Nephron progenitor cell (in vitro differentiated cells): ENCODE data around the gene RPTOR.

Experiments
- DNase-seq: peaks from one replicate; pipeline ENCODE4 v3.0.0; 2021
- H3K27ac Mint-ChIP-seq: 2 replicates; pipeline ENCODE4 v1.8.0; 2021; ENCODE audit warnings: mild to moderate bottlenecking, moderate library complexity, mixed read lengths
- H3K27me3 Mint-ChIP-seq: 2 replicates; pipeline ENCODE4 v1.8.0; 2021; ENCODE audit warnings: mild to moderate bottlenecking, low read depth, mixed read lengths; ENCODE audit not compliant: poor library complexity
- H3K36me3 Mint-ChIP-seq: 2 replicates; pipeline ENCODE4 v1.8.0; 2021; ENCODE audit warnings: low read depth, mixed read lengths
- H3K4me1 Mint-ChIP-seq: 2 replicates; pipeline ENCODE4 v1.8.0; 2021; ENCODE audit warnings: mixed read lengths
- H3K4me3 Mint-ChIP-seq: 2 replicates; pipeline ENCODE4 v1.8.0; 2021; ENCODE audit warnings: mild to moderate bottlenecking, moderate library complexity, mixed read lengths
- H3K9me3 Mint-ChIP-seq: 2 replicates; pipeline ENCODE4 v1.8.0; 2021; ENCODE audit warnings: mild to moderate bottlenecking, moderate library complexity, mixed read lengths
- CTCF ChIP-seq: fragments of 200-600 bp; sonication (generic); IDR thresholded peaks from 2 replicates; pipeline ENCODE4 v1.5.0; 2021; ENCODE audit warnings: antibody characterized with exemption

The RPTOR gene

GRCh38 chr17:80989586-80989913 is 444.9 kb downstream of the RPTOR start:
- peaks cover 30% of the 10 kb centered on the region for H3K4me1 Mint-ChIP-seq
- no peak for TF ChIP-seq CTCF
- no peak for DNase-seq
- H3K27ac Mint-ChIP-seq: no peak overlapping the region
- no peaks in the 10 kb centered on the region for H3K36me3 Mint-ChIP-seq
- peaks cover 44% of the 10 kb centered on the region for H3K27me3 Mint-ChIP-seq
- H3K4me3 Mint-ChIP-seq: no peak overlapping the region
- no peaks in the 10 kb centered on the region for H3K9me3 Mint-ChIP-seq

- H3K27ac Mint-ChIP-seq: no peak overlapping the region
- no peaks in the 10 kb centered on the region for H3K9me3 Mint-ChIP-seq
- peaks cover 39% of the 10 kb centered on the region for H3K27me3 Mint-ChIP-seq
- H3K4me3 Mint-ChIP-seq: peak overlapping the region; percentile 82
- TF ChIP-seq CTCF: no peak
- no peaks in the 10 kb centered on the region for H3K36me3 Mint-ChIP-seq
- no peak for DNase-seq
- peaks cover 25% of the 10 kb centered on the region for H3K4me1 Mint-ChIP-seq
These were observed 446.4 kb downstream of the RPTOR start for GRCh38 chr17:80990921-80991644.

GRCh38 chr17:80991645-80992076 is 447.0 kb downstream of the RPTOR start, which contains the start of gene CHMP6:
CHMP6 (plus strand) TSS chr17:80991841; CDS start chr17:80991919, 78 bp downstream.
- Mint-ChIP-seq H3K36me3 (no peaks in the 10 kb centered on the region), H3K27ac (no peak within 1 kb of the TSS), H3K27me3 (peaks cover 39% of the 10 kb centered on the region), H3K9me3 (no peaks in the 10 kb centered on the region), H3K4me3 (peak within 1 kb of the TSS; percentile 83), H3K4me1 (peaks cover 25% of the 10 kb centered on the region)
- no peak for TF ChIP-seq CTCF
- peak; percentile 73 for DNase-seq

GRCh38 chr17:80992077-80992947 is 447.7 kb downstream of the RPTOR start:
- Mint-ChIP-seq H3K4me1 (peaks cover 23% of the 10 kb centered on the region), H3K4me3 (peak overlapping the region; percentile 83), H3K27ac (no peak overlapping the region), H3K9me3 (no peaks in the 10 kb centered on the region), H3K27me3 (peaks cover 39% of the 10 kb centered on the region), H3K36me3 (no peaks in the 10 kb centered on the region)
- no peak for TF ChIP-seq CTCF
- peak; percentile 58 for DNase-seq

- no peak overlapping the region for H3K27ac Mint-ChIP-seq
- no peak for TF ChIP-seq CTCF
These were observed 448.4 kb downstream of the RPTOR start for GRCh38 chr17:80992948-80993624.

More at GRCh38 chr17:80992948-80993624, 448.4 kb downstream of the RPTOR start:
- peak overlapping the region; percentile 83 for H3K4me3 Mint-ChIP-seq
- H3K4me1 Mint-ChIP-seq: peaks cover 16% of the 10 kb centered on the region
- H3K36me3 Mint-ChIP-seq: no peaks in the 10 kb centered on the region
- no peak for DNase-seq
- H3K27me3 Mint-ChIP-seq: peaks cover 34% of the 10 kb centered on the region
- H3K9me3 Mint-ChIP-seq: no peaks in the 10 kb centered on the region
